Vagina (tissue), 2 donors: Measurements from ENCODE around the gene KPNA2.

Experiments used
- POLR2A ChIP-seq, 2 donors: fragments of 450-650 bp; IDR thresholded peaks; one replicate each; pipeline ENCODE4 v1.6.1; 2017; ENCODE audit warnings: antibody characterized with exemption in 2 of 2, mild to moderate bottlenecking in 2 of 2, moderate library complexity in 2 of 2
- POLR2AphosphoS5 ChIP-seq, 2 donors: sonication (generic); formaldehyde crosslinking; IDR thresholded peaks; one replicate each; pipeline ENCODE4 v1.9.0; 2017; ENCODE audit warnings: antibody characterized with exemption in 2 of 2, mild to moderate bottlenecking in 2 of 2, low read depth in 1 of 2; ENCODE audit not compliant: insufficient read depth in 1 of 2
- TF ChIP-seq, protein P1 (sequence below), 3 experiments: fragments of 450-650 bp in 2 of 3; fragments of 200-600 bp in 1 of 3; sonication (generic) in 1 of 3; IDR thresholded peaks; one replicate each; pipeline ENCODE4 v1.5.1; 2017 to 2019; ENCODE audit warnings: antibody characterized with exemption in 3 of 3, mild to moderate bottlenecking in 2 of 3, moderate library complexity in 2 of 3

DNA sequence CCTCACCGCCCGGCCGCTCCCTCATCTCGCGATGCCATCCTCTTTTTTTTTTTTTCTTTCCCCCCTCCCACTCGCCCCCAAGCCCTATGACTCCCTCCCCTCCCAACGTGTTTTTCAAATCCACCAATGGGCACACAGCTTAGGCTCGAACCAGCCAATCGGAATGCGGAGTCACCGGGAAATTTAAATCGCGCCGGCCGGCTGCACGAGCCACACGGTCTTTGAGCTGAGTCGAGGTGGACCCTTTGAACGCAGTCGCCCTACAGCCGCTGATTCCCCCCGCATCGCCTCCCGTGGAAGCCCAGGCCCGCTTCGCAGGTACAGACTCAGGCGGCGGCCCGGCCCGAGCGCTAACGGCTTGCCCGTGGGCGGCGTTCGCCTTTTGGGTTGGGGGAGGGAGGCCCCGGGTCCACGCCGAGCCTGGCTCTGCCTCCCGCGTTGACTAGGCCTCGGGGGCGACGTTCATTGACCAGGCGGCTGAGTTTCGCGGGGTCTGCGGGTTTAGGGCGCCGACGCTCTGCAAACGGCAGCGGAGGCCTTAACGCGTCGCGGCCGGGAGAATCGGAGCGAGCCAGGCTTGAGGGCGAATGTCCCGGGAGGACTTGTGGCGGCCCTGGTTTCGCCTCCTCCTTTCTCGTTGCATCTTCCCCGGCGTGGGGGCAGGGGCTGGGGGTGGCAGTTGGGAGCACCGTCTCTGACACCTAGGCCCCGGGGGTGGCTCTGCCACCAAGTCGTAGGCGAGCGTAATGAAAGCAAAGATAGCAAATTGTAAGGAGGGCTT lies at the start of gene KPNA2:
- TF ChIP-seq, protein P1, sequence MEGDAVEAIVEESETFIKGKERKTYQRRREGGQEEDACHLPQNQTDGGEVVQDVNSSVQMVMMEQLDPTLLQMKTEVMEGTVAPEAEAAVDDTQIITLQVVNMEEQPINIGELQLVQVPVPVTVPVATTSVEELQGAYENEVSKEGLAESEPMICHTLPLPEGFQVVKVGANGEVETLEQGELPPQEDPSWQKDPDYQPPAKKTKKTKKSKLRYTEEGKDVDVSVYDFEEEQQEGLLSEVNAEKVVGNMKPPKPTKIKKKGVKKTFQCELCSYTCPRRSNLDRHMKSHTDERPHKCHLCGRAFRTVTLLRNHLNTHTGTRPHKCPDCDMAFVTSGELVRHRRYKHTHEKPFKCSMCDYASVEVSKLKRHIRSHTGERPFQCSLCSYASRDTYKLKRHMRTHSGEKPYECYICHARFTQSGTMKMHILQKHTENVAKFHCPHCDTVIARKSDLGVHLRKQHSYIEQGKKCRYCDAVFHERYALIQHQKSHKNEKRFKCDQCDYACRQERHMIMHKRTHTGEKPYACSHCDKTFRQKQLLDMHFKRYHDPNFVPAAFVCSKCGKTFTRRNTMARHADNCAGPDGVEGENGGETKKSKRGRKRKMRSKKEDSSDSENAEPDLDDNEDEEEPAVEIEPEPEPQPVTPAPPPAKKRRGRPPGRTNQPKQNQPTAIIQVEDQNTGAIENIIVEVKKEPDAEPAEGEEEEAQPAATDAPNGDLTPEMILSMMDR (IDR thresholded peaks at IDR 0.05), result no peak
- TF ChIP-seq POLR2AphosphoS5 (IDR thresholded peaks at IDR 0.05; ENCODE audit: insufficient read depth in 1 of 2, low read depth in 1 of 2), result peak in 1 of 2 donors; percentile 93
- peak in 1 of 2 donors; percentile 58 for TF ChIP-seq POLR2A (IDR thresholded peaks at IDR 0.05)
